CD4-positive, CD25-positive, alpha-beta regulatory T cell (primary cell): ENCODE data around the gene VPS35. TPM values are rescaled to one million over a fixed set of nuclear protein-coding genes. Genes with fewer than 3 reads are reported as not detected.

Source experiments
- ATAC-seq, 2 donors: fragments of 150-1000 bp; cut with Tn5 transposase; one replicate each; pipeline ENCODE4 v1.10.0; 2021; ENCODE audit warnings: low read depth in 2 of 2, moderate number of reproducible peaks in 2 of 2, moderate library complexity in 1 of 2
- DNase-seq, 3 donors: peaks; one replicate each; pipeline versions ENCODE4 v3.0.0 to v3.0.0-alpha.2; 2012 to 2022; ENCODE audit warnings: mixed read lengths in 1 of 3
- H3K27ac ChIP-seq: one replicate; pipeline ENCODE4 v1.7.0; 2013; ENCODE audit warnings: mild to moderate bottlenecking, low read length; ENCODE audit not compliant: insufficient read depth, poor library complexity, severe bottlenecking
- H3K27me3 ChIP-seq: one replicate; pipeline ENCODE4 v1.7.0; 2013; ENCODE audit warnings: low read length; ENCODE audit not compliant: control insufficient read depth, insufficient read depth
- H3K36me3 ChIP-seq: one replicate; pipeline ENCODE4 v1.7.0; 2013; ENCODE audit warnings: mild to moderate bottlenecking, low read length, moderate library complexity; ENCODE audit not compliant: control insufficient read depth, insufficient read depth
- H3K4me1 ChIP-seq: 2 replicates; pipeline ENCODE4 v1.7.0; 2013; ENCODE audit warnings: mild to moderate bottlenecking, low read length; ENCODE audit not compliant: insufficient read depth, control insufficient read depth, poor library complexity, severe bottlenecking
- H3K4me3 ChIP-seq: one replicate; pipeline ENCODE4 v1.7.0; 2013; ENCODE audit warnings: low read depth, mild to moderate bottlenecking, low read length, moderate library complexity
- H3K9me3 ChIP-seq, 2 experiments: 1 replicate in 1 of 2; 2 replicates in 1 of 2; pipeline ENCODE4 v1.7.0; 2013; ENCODE audit warnings: low read length in 2 of 2, mild to moderate bottlenecking in 1 of 2, moderate library complexity in 1 of 2; ENCODE audit not compliant: control insufficient read depth in 2 of 2
- H3K27ac Mint-ChIP-seq, 3 donors: one replicate each; pipeline ENCODE4 v1.8.0; 2020 to 2022; ENCODE audit warnings: mild to moderate bottlenecking in 3 of 3, mixed read lengths in 3 of 3, moderate library complexity in 2 of 3
- H3K27me3 Mint-ChIP-seq: one replicate; pipeline ENCODE4 v1.8.0; 2022; ENCODE audit warnings: mild to moderate bottlenecking, mixed read lengths
- H3K36me3 Mint-ChIP-seq: one replicate; pipeline ENCODE4 v1.8.0; 2020; ENCODE audit warnings: mixed read lengths
- H3K4me1 Mint-ChIP-seq, 4 donors: one replicate each; pipeline ENCODE4 v1.8.0; 2020 to 2022; ENCODE audit warnings: mixed read lengths in 4 of 4, mild to moderate bottlenecking in 1 of 4
- H3K4me3 Mint-ChIP-seq, 4 donors: one replicate each; pipeline ENCODE4 v1.8.0; 2020 to 2022; ENCODE audit warnings: mild to moderate bottlenecking in 4 of 4, mixed read lengths in 4 of 4, moderate library complexity in 3 of 4
- H3K9me3 Mint-ChIP-seq, 7 donors: one replicate each; pipeline ENCODE4 v1.8.0; 2020 to 2022; ENCODE audit warnings: mixed read lengths in 7 of 7, mild to moderate bottlenecking in 3 of 7, moderate library complexity in 2 of 7
- polyA plus RNA-seq, 4 donors: library from polyadenylated mRNA; unstranded; fragments of 300-500 nt; fragmentation: Illumina TruSeq; gene quantifications; one replicate each; pipeline ENCODE4 v1.2.3, GENCODE V29; 2021
- total RNA-seq: library from RNA; stranded (reverse); gene quantifications from one replicate; pipeline ENCODE4 v1.2.3, GENCODE V29; 2022

Gene VPS35
- total and polyA plus RNA-seq, 5 donors from 2014 or later, result 34.1 to 90.3 (median 85.6) TPM

DNA sequence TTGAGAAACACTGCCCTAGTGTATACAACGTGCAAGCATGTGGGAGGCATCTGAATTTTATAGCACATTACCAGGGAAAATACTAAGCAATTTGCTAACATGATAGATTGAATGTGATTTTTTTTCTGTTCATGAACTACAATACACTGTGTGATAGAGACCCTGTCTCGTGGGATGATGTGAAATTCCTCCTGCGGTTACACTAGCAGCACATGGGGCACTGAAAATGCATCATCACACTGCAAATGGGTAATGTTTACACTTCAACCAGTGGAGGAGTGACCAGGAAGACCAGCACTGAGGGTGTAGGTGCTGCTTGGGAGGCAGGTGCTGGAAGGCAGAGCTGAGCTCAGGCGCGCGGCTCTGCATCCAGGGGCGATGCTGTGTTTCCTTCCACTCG lies 29.2 kb upstream of the VPS35 start:
- Mint-ChIP-seq H3K4me3 (no peak overlapping the region), H3K27ac (no peak overlapping the region), H3K4me1 (no peaks in the 10 kb centered on the region), H3K36me3 (no peaks in the 10 kb centered on the region), H3K9me3 (no peaks in the 10 kb centered on the region), H3K27me3 (no peaks in the 10 kb centered on the region)
- no peaks in the 10 kb centered on the region for H3K36me3 ChIP-seq
- no peaks in the 10 kb centered on the region for H3K27me3 ChIP-seq
- ATAC-seq (no peak), DNase-seq (no peak)
- H3K27ac ChIP-seq, result no peak overlapping the region
- no peak overlapping the region for H3K4me3 ChIP-seq
- no peaks in the 10 kb centered on the region for H3K9me3 ChIP-seq
- no peaks in the 10 kb centered on the region for H3K4me1 ChIP-seq

DNA sequence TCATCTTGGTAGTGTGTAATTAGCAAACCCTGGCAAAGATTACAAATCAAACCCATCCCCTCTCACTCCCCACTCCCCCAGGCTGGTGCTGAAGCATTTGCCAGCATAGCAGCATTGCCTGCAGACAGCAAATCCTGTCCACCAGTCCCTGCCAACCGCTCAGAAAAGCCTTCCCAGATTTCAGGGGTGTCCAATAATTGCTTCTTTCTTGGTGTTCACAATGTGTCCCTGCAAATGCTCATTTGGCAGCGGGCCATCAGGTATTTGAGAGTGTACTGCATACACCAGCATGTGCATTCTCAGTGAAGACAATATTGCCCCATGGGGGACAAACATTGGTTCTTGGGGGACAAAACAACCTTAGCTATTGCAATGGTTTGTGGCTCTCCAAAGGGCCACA lies 28.7 kb upstream of the VPS35 start:
- Histone ChIP-seq H3K27me3 (no peaks in the 10 kb centered on the region), H3K4me1 (no peaks in the 10 kb centered on the region), H3K36me3 (no peaks in the 10 kb centered on the region), H3K4me3 (no peak overlapping the region), H3K27ac (no peak overlapping the region), H3K9me3 (no peaks in the 10 kb centered on the region)
- no peak overlapping the region for H3K4me3 Mint-ChIP-seq
- no peak for DNase-seq
- no peak overlapping the region for H3K27ac Mint-ChIP-seq
- no peak for ATAC-seq
- no peaks in the 10 kb centered on the region for H3K4me1 Mint-ChIP-seq
- H3K36me3 Mint-ChIP-seq, result no peaks in the 10 kb centered on the region
- H3K27me3 Mint-ChIP-seq, result no peaks in the 10 kb centered on the region
- H3K9me3 Mint-ChIP-seq, result no peaks in the 10 kb centered on the region

DNA sequence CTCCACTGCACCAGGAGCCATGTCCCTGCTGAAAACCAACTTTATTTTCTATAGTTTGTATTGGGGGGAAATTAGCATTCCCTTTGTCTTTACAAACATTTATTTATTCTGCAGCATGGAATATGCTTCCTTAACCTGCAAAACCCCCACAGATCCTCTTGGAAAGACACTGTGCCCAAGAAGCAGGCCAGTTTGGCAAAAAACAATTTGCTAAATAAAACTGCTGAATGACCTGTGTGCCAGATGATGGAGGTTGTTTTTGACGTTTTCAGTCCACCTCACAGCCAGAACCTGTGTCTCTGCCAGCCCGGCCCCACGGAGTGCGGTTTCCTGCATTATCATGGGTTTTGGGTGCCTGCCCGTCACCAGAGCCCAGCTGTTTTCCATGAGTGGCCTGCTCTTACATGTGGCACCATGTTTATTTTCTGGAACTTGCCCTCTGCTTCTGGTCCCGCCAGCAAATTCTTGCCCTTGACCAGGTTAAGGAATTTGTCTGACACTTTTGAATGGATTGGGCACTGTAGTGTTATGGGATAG lies 26.9 kb upstream of the VPS35 start:
- H3K27me3 Mint-ChIP-seq, result peaks cover 3% of the 10 kb centered on the region
- no peaks in the 10 kb centered on the region for H3K9me3 Mint-ChIP-seq
- no peak for DNase-seq
- Histone ChIP-seq H3K4me1 (no peaks in the 10 kb centered on the region), H3K36me3 (no peaks in the 10 kb centered on the region), H3K9me3 (no peaks in the 10 kb centered on the region), H3K27me3 (no peaks in the 10 kb centered on the region), H3K4me3 (no peak overlapping the region), H3K27ac (no peak overlapping the region)
- no peak overlapping the region for H3K4me3 Mint-ChIP-seq
- no peaks in the 10 kb centered on the region for H3K36me3 Mint-ChIP-seq
- no peaks in the 10 kb centered on the region for H3K4me1 Mint-ChIP-seq
- ATAC-seq, result no peak
- no peak overlapping the region for H3K27ac Mint-ChIP-seq

DNA sequence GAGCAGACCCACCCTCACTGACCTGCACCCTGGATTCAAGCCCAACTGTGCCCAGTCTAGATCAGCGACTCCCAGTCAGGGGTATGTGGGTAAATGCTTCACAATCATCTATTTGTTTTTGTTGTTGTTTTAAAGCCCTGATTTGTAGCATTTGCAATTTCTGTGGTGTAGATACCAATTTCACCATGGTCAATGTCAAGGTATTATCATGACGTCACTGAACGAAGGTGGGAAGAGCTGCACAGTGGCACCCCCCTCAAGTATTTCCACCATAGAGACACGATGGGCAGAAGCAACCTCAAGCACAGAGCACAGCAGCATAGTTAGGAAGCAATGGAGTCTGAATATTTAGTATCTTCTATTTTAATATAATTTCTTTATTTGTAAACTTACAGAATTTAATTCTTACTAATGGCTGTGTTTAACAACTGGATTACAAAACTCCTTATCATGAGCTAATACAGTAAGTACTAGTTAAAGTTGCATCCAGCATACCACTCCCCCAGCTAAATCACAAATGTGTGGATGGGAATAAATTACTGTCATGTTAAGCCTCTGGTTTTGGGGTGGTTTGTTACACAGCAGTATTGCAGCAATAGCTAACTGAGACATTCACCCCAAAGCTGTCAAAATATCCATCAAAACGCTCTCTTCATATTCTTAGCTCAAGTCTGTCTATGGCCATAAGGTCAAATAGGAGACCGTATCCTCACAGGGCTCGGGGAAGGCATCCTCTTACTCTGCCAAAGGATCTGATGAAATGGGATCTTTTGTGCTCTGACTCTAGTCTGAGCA lies 26.0 kb upstream of the VPS35 start:
- H3K27ac Mint-ChIP-seq, result no peak overlapping the region
- no peak overlapping the region for H3K4me3 Mint-ChIP-seq
- Histone ChIP-seq H3K4me1 (no peaks in the 10 kb centered on the region), H3K36me3 (no peaks in the 10 kb centered on the region), H3K9me3 (no peaks in the 10 kb centered on the region), H3K27me3 (no peaks in the 10 kb centered on the region), H3K4me3 (no peak overlapping the region), H3K27ac (no peak overlapping the region)
- H3K4me1 Mint-ChIP-seq, result no peaks in the 10 kb centered on the region
- H3K27me3 Mint-ChIP-seq, result peaks cover 4% of the 10 kb centered on the region
- ATAC-seq (no peak), DNase-seq (no peak)
- no peaks in the 10 kb centered on the region for H3K36me3 Mint-ChIP-seq
- no peaks in the 10 kb centered on the region for H3K9me3 Mint-ChIP-seq

DNA sequence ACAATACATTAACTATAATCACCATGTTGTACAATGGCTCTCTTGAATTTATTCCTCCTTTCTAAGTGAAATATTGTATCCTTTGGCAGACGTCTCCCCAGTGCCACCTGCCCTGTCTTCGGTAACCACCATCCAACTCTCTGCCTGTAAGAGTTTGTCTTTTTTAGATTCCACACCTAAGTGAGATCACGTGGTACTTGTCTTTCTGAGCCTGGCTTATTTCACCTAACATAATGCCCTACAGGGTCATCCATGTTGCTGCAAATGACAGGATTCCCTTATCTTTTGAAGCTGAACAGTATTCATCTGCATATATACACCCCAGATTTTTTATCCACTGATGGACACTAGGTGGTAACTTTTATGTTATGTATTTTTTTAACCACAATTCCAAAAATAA lies 24.7 kb upstream of the VPS35 start:
- no peak for DNase-seq
- peaks cover 4% of the 10 kb centered on the region for H3K27me3 Mint-ChIP-seq
- H3K4me3 Mint-ChIP-seq, result no peak overlapping the region

GRCh38 chr16:46712911-46713310 lies 23.9 kb upstream of the VPS35 start:
- Mint-ChIP-seq H3K9me3 (no peaks in the 10 kb centered on the region), H3K27ac (no peak overlapping the region), H3K4me1 (no peaks in the 10 kb centered on the region), H3K27me3 (peaks cover 4% of the 10 kb centered on the region), H3K36me3 (no peaks in the 10 kb centered on the region), H3K4me3 (no peak overlapping the region)
- H3K36me3 ChIP-seq, result no peaks in the 10 kb centered on the region
- DNase-seq, result no peak
- no peak overlapping the region for H3K4me3 ChIP-seq
- ATAC-seq, result no peak
- H3K27ac ChIP-seq, result no peak overlapping the region
- no peaks in the 10 kb centered on the region for H3K27me3 ChIP-seq
- H3K9me3 ChIP-seq, result no peaks in the 10 kb centered on the region
- no peaks in the 10 kb centered on the region for H3K4me1 ChIP-seq

More for the DNA sequence above, 24.7 kb upstream of the VPS35 start:
- H3K27ac ChIP-seq, result no peak overlapping the region
- Mint-ChIP-seq H3K4me1 (no peaks in the 10 kb centered on the region), H3K9me3 (no peaks in the 10 kb centered on the region), H3K36me3 (no peaks in the 10 kb centered on the region), H3K27ac (no peak overlapping the region)
- no peaks in the 10 kb centered on the region for H3K27me3 ChIP-seq
- no peaks in the 10 kb centered on the region for H3K9me3 ChIP-seq
- no peaks in the 10 kb centered on the region for H3K36me3 ChIP-seq
- ATAC-seq, result no peak
- H3K4me1 ChIP-seq, result no peaks in the 10 kb centered on the region
- no peak overlapping the region for H3K4me3 ChIP-seq

DNA sequence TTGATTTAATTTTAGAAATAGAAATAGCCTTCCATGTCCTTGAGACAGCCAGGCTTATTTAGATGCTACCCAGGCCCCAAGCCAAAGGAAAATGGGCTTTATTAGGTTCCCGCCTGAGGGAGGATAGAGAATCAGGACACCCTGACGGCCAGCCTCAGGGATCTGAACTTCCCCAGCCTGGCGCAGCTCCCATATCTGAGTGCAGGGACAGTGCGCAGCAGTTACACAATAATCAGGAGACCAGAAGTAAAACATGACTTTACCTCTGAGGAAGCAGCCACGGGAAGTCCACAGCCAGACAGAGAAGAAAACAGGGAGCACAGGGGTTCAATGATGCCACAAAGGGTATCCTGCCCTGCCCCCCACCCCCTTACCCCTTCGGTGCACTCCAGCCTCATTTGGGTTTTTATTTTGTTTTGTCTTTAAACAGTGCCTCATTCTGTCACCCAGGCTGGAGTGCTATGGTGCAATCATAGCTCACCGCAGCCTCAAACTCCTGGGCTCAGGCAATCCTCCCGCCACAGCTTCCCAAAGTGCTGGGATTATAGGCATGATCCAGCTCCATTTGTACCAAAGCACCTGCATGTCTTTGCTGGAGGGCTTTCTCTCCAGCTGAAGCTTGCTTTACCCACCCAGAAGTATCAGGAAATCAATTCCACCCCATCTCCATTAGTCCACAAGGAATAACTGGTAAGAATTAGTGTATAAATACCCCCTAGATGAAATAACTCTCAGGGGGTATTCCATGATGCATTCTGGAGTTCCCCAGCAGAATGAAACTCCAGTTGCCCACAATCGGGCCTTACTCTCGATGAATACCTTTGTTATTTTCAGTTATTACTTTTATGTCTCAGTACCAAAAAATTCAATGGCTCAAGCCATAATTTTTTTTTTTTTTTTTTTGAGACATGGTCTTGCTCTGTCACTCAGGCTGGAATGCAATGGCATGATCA lies 22.4 kb upstream of the VPS35 start:
- no peaks in the 10 kb centered on the region for H3K9me3 Mint-ChIP-seq
- H3K36me3 Mint-ChIP-seq, result no peaks in the 10 kb centered on the region
- DNase-seq (no peak), ATAC-seq (no peak)
- H3K27ac ChIP-seq, result no peak overlapping the region
- H3K9me3 ChIP-seq, result no peaks in the 10 kb centered on the region
- no peaks in the 10 kb centered on the region for H3K27me3 ChIP-seq
- H3K27ac Mint-ChIP-seq, result no peak overlapping the region
- no peaks in the 10 kb centered on the region for H3K4me1 Mint-ChIP-seq
- H3K4me1 ChIP-seq, result no peaks in the 10 kb centered on the region
- no peak overlapping the region for H3K4me3 ChIP-seq
- H3K4me3 Mint-ChIP-seq, result no peak overlapping the region
- peaks cover 4% of the 10 kb centered on the region for H3K27me3 Mint-ChIP-seq
- no peaks in the 10 kb centered on the region for H3K36me3 ChIP-seq
